HS-5 (cell line): ENCODE results near the gene CPNE6.

Source experiments
- DNase-seq: peaks from one replicate; pipeline ENCODE4 v3.0.0-alpha.2; 2012; ENCODE audit warnings: low read depth

Gene CPNE6

GRCh38 chr14:24069411-24069735 is 2.0 kb upstream of the CPNE6 start:
- no peak for DNase-seq

GRCh38 chr14:24070285-24071143 is 848 bp upstream of the CPNE6 start:
- no peak for DNase-seq

GRCh38 chr14:24071836-24072430 is 571 bp downstream of the CPNE6 start:
- DNase-seq = no peak

GRCh38 chr14:24072436-24072835 is 1.1 kb downstream of the CPNE6 start:
- DNase-seq = no peak

GRCh38 chr14:24072881-24073877 is 1.8 kb downstream of the CPNE6 start:
- no peak for DNase-seq

- DNase-seq = no peak
These were observed 3.5 kb downstream of the CPNE6 start for GRCh38 chr14:24074625-24075484.

GRCh38 chr14:24075485-24076301 is 4.3 kb downstream of the CPNE6 start:
- DNase-seq = no peak

GRCh38 chr14:24076302-24076601 is 4.9 kb downstream of the CPNE6 start:
- DNase-seq = no peak

GRCh38 chr14:24077086-24077485 is 5.7 kb downstream of the CPNE6 start:
- DNase-seq = no peak

GRCh38 chr14:24078146-24078545 is 6.8 kb downstream of the CPNE6 start:
- DNase-seq = no peak

- DNase-seq = no peak
These were observed 8.3 kb downstream of the CPNE6 start for GRCh38 chr14:24079491-24080141.

GRCh38 chr14:24080142-24080530 is 8.8 kb downstream of the CPNE6 start:
- no peak for DNase-seq

GRCh38 chr14:24080888-24081738 is 9.8 kb downstream of the CPNE6 start:
- no peak for DNase-seq

- no peak for DNase-seq
These were observed 10.4 kb downstream of the CPNE6 start for GRCh38 chr14:24081739-24082211.

GRCh38 chr14:24082411-24083080 is 11.2 kb downstream of the CPNE6 start:
- DNase-seq = no peak

- no peak for DNase-seq
These were observed 12.1 kb downstream of the CPNE6 start for GRCh38 chr14:24083462-24083861.

- no peak for DNase-seq
These were observed 13.1 kb downstream of the CPNE6 start for GRCh38 chr14:24084440-24084839.

GRCh38 chr14:24085215-24085614 is 13.9 kb downstream of the CPNE6 start:
- DNase-seq = no peak
